ENCODE results near the gene PHC1.

Gene PHC1

DNA sequence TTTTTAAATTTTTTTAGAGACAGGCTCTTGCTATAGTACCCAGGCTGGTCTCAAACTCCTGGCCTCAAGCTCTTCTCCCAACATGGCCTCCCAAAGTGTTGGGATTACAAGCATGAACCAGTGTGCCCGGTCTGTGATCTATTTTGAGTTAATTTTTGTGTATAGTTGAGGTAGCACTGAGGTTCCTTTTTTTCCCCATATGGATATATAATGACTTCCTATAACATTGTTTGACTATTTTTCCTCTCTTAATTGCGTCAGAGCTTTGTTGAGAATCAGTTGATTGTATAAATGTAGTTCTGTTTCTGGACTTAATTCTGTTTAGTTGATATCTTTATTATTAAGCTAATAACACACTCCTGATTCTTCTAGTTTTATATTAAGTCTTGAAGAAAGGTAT is 43.8 kb downstream of the PHC1 start:
- no peak for DNase-seq (ENCODE audit: low read depth)
- TF ChIP-seq, protein P1, sequence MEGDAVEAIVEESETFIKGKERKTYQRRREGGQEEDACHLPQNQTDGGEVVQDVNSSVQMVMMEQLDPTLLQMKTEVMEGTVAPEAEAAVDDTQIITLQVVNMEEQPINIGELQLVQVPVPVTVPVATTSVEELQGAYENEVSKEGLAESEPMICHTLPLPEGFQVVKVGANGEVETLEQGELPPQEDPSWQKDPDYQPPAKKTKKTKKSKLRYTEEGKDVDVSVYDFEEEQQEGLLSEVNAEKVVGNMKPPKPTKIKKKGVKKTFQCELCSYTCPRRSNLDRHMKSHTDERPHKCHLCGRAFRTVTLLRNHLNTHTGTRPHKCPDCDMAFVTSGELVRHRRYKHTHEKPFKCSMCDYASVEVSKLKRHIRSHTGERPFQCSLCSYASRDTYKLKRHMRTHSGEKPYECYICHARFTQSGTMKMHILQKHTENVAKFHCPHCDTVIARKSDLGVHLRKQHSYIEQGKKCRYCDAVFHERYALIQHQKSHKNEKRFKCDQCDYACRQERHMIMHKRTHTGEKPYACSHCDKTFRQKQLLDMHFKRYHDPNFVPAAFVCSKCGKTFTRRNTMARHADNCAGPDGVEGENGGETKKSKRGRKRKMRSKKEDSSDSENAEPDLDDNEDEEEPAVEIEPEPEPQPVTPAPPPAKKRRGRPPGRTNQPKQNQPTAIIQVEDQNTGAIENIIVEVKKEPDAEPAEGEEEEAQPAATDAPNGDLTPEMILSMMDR (IDR thresholded peaks at IDR 0.05; ENCODE audit: insufficient read depth, low read depth, low read length, missing control alignments), result no peak
- H3K4me3 ChIP-seq (ENCODE audit: low read length), result no peak overlapping the region

DNA sequence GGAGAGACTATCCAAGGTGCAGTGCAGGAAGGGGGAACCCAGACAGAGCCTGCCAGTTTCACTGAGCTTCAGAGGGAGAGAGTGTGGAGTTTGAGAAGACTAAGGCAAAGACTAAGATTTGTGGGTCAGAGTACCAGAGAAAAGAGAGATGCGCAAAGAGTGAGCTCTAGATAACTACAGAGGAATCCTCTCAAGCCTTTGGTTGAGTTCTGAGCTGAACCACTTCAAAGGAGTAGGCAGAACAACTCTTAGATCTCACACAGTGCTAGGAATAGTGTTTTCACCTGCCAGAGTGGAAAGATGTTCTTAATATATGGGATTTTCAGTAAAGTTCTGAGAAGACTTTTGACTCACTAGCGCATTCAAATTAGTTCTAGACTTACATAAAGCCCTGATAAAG is 45.9 kb downstream of the PHC1 start:
- H3K4me3 ChIP-seq (ENCODE audit: low read length), result no peak overlapping the region
- DNase-seq (ENCODE audit: low read depth), result no peak
- TF ChIP-seq, protein P1 (IDR thresholded peaks at IDR 0.05; ENCODE audit: insufficient read depth, low read depth, low read length, missing control alignments), result no peak

DNA sequence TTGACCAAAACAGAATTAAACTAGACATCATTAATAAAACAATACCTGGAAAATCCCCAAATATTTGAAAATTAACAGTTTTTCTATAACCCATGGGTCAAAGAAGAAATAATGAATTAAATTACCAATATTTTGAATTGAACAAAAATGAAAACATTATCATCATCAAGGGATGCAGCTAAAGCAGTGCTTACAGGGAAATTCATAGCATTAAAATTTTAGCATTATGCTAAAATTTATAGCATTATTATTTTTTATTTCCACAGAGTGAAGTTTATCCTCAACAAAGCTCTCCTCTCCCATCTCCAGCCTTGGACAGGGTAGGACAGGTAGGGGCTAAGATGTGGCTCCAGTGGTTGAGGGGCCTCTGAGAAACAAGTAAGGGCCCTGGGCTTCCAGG is 54.5 kb downstream of the PHC1 start:
- no peak overlapping the region for H3K4me3 ChIP-seq (ENCODE audit: low read length)
- TF ChIP-seq, protein P1 (IDR thresholded peaks at IDR 0.05; ENCODE audit: insufficient read depth, low read depth, low read length, missing control alignments), result no peak
- no peak for DNase-seq (ENCODE audit: low read depth)

DNA sequence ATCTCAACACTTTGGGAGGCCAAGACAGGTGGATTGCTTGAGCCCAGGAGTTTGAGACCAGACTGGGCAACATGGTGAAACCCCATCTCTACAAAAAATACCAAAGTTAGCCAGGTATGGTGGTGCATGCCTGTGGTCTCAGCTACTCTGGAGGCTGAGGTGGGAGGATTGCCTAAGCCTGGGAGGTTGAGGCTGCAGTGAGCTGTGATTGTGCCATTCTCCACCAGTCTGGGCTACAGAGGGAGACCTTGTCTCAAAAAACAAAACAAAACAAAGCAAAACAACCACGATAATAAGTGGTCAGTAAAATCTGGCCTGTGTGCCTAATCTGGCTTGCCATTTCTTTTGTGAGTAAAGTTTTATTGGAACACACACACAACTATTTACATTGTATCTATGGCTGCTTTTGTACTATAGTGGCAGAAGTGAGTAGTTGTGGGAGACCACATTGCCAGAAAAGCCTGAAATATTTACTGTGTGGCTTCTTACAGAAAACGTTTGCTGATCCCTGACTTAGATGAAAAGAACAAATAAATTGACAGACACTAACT is 55.6 kb downstream of the PHC1 start:
- no peak for DNase-seq (ENCODE audit: low read depth)
- no peak overlapping the region for H3K4me3 ChIP-seq (ENCODE audit: low read length)
- TF ChIP-seq, protein P1 (IDR thresholded peaks at IDR 0.05; ENCODE audit: insufficient read depth, low read depth, low read length, missing control alignments), result no peak

DNA sequence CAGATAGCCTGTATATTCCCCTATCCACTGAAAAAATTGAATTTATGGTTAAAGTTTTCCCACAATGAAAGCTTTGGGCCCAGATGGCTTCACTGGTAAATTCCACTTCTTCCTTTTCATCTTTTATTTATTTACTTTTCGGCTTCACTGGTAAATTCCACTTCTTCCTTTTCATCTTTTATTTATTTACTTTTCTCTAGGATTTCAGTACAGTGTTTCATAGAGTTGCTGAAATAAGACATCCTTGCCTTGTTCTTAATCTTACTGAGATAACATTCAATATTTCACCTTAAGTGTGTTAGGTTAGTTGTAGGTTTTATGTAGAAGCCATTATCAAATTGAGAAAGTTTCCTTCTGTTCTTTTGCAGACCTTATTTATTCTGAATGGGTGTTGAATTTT is 56.1 kb downstream of the PHC1 start:
- TF ChIP-seq, protein P1 (IDR thresholded peaks at IDR 0.05; ENCODE audit: insufficient read depth, low read depth, low read length, missing control alignments), result no peak
- DNase-seq (ENCODE audit: low read depth), result no peak

DNA sequence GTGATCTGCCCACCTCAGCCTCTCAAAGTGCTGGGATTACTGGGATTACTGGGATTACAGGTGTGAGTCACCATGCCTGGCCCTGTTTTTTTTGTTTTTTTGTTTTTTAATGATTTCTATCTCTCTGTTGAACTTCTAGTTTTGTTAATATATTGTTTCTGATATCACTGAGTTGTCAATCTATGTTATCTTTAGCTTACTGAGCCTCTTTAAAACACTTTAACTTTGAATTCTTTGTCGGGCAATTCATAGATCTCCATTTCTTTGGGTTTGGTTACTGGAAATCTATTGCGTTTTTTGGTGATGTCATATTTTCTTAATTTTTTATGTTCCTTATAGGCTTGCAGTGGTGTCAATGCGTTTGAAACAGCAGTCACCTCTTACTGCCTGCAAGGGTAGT is 65.8 kb downstream of the PHC1 start:
- TF ChIP-seq, protein P1 (IDR thresholded peaks at IDR 0.05; ENCODE audit: insufficient read depth, low read depth, low read length, missing control alignments), result no peak
- no peak for DNase-seq (ENCODE audit: low read depth)
- no peak overlapping the region for H3K4me3 ChIP-seq (ENCODE audit: low read length)

More for the DNA sequence above, 56.1 kb downstream of the PHC1 start:
- no peak overlapping the region for H3K4me3 ChIP-seq (ENCODE audit: low read length)

DNA sequence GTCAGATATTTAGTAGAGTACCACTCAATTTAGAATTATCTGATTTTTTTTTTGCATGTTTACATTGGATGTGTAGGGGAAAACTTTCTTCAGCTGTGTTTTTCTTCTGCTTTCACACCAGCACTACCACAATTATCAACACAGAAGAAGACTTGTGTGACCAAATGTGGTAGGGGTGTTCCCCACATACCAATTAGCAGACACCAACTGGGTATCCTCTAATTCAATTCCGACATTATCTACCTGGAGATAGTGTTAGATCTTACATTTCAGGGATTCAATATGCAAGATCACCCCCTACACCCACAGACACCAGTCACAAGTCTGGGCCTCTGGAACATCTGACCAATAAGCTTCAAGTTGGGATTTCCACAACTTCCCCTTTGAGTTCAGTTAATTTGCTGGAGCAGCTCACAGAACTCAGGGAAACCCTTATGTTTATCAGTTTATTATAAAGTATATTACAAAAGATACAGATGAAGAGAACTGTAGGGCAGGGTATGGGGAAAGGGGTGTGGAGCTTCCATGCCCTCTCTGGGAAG is 71.0 kb downstream of the PHC1 start:
- TF ChIP-seq, protein P1 (IDR thresholded peaks at IDR 0.05; ENCODE audit: insufficient read depth, low read depth, low read length, missing control alignments), result no peak
- H3K4me3 ChIP-seq (ENCODE audit: low read length), result no peak overlapping the region
- no peak for DNase-seq (ENCODE audit: low read depth)
